Kidney (tissue), 14 donors: ENCODE results near the gene NRSN2. TPM values are rescaled to one million over a fixed set of nuclear protein-coding genes. Genes with fewer than 3 reads are reported as not detected.

ENCODE experiments used
- DNase-seq, 5 donors: peaks; one replicate each; pipeline ENCODE4 v3.0.0-alpha.2; 2013 to 2020
- FAIRE-seq: peaks from 2 replicates; lab custom pipeline; 2012; peaks lifted over from hg19 to GRCh38; lab: Jason Lieb, UNC
- H3K27ac ChIP-seq, 2 donors: one replicate each; pipeline ENCODE4 v1.7.0; 2013; ENCODE audit warnings: low read depth in 2 of 2, low read length in 2 of 2, inconsistent platforms in 1 of 2
- H3K27me3 ChIP-seq: one replicate; pipeline ENCODE4 v1.7.1; 2013; ENCODE audit warnings: low read length, inconsistent platforms; ENCODE audit not compliant: control insufficient read depth, insufficient read depth
- H3K36me3 ChIP-seq, 3 donors: one replicate each; pipeline versions ENCODE4 v1.7.0 to v1.7.1; 2013; ENCODE audit warnings: low read length in 3 of 3, control low read depth in 1 of 3, inconsistent platforms in 1 of 3; ENCODE audit not compliant: insufficient read depth in 3 of 3, control insufficient read depth in 2 of 3
- H3K4me1 ChIP-seq, 3 donors: one replicate each; pipeline versions ENCODE4 v1.7.0 to v1.7.1; 2013; ENCODE audit warnings: low read length in 3 of 3, inconsistent platforms in 1 of 3, low read depth in 1 of 3; ENCODE audit not compliant: control insufficient read depth in 2 of 3, insufficient read depth in 2 of 3
- H3K4me3 ChIP-seq, 3 donors: one replicate each; pipeline versions ENCODE4 v1.7.0 to v1.8.1; 2013; ENCODE audit warnings: low read length in 3 of 3, control low read depth in 1 of 3, inconsistent platforms in 1 of 3
- H3K9ac ChIP-seq, 3 donors: one replicate each; pipeline versions ENCODE4 v1.7.0 to v1.7.1; 2013; ENCODE audit warnings: low read length in 3 of 3, control low read depth in 1 of 3, inconsistent platforms in 1 of 3
- H3K9me3 ChIP-seq, 3 donors: one replicate each; pipeline versions ENCODE4 v1.7.0 to v1.7.1; 2013; ENCODE audit warnings: low read length in 3 of 3, control low read depth in 1 of 3, inconsistent platforms in 1 of 3; ENCODE audit not compliant: control insufficient read depth in 2 of 3, insufficient read depth in 1 of 3
- intact Hi-C: fragments of 100-400 bp; cut with DNase I; formaldehyde crosslinking; loops from one replicate; pipeline ENCODE4 v1.11.1; 2022
- polyA plus RNA-seq: library from polyadenylated mRNA; stranded (reverse); fragments of 350-450 nt; fragmentation: Illumina TruSeq; extraction: RNeasy Lipid Tissue Mini Kit (QIAGEN cat#74804); gene quantifications from one replicate; pipeline ENCODE4 v1.2.3, GENCODE V29; 2014; ENCODE audit warnings: low read depth, low replicate concordance; ENCODE audit not compliant: insufficient read depth
- total RNA-seq: library from RNA; stranded (reverse); fragmentation: NEBNext Ultra II Directional; extraction: Animal tissue kit (Norgen Biotek cat#: 25700); gene quantifications from one replicate; pipeline ENCODE4 v1.2.1, GENCODE V29; 2021
- TF ChIP-seq, protein P1 (sequence below): IDR thresholded peaks from 3 replicates; pipeline ENCODE4 v1.5.1; 2012; ENCODE audit warnings: mild to moderate bottlenecking, moderate library complexity, borderline replicate concordance; ENCODE audit not compliant: insufficient read depth; ENCODE audit errors: extremely low read depth
- donor health status: control.
- donor health status: control.
- donor health status: control.
- donor health status: control.
- donor health status: control.
- donor health status: DM: yes; HTN: yes; CAD: no.
- donor health status: Normal renal cell carcinoma (clear cell type).

NRSN2 gene
- total and polyA plus RNA-seq, 2 donors from 2014 or later, result 48.1 to 50.0 TPM

DNA sequence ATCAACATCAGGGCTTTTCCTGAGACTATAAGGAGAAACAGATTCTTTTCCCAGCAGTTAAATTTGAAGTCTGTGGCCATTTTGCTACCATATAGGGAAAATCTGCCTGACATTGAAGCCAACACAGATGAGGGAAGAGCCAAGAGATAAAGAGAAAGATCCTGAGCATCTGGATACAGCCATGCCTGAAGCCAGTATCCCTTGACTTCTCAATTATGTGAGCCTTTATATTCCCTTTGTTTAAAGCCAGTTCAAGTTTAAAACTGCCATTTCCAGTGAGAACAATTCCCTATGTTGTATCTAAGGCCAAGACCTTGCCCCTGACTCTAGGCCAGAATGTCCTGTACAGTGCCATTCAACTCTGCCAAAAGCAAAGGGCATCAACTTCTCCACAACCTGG, 3.8 kb upstream of the NRSN2 start:
- Histone ChIP-seq H3K27me3 (no peaks in the 10 kb centered on the region), H3K4me1 (peaks cover 0 to 5% (median 3%) of the 10 kb centered on the region in 3 donors), H3K9ac (no peak overlapping the region), H3K4me3 (no peak overlapping the region), H3K36me3 (no peaks in the 10 kb centered on the region), H3K27ac (no peak overlapping the region), H3K9me3 (peaks cover 0 to 6% (median 0%) of the 10 kb centered on the region in 3 donors)
- FAIRE-seq, result no peak
- TF ChIP-seq, protein P1, sequence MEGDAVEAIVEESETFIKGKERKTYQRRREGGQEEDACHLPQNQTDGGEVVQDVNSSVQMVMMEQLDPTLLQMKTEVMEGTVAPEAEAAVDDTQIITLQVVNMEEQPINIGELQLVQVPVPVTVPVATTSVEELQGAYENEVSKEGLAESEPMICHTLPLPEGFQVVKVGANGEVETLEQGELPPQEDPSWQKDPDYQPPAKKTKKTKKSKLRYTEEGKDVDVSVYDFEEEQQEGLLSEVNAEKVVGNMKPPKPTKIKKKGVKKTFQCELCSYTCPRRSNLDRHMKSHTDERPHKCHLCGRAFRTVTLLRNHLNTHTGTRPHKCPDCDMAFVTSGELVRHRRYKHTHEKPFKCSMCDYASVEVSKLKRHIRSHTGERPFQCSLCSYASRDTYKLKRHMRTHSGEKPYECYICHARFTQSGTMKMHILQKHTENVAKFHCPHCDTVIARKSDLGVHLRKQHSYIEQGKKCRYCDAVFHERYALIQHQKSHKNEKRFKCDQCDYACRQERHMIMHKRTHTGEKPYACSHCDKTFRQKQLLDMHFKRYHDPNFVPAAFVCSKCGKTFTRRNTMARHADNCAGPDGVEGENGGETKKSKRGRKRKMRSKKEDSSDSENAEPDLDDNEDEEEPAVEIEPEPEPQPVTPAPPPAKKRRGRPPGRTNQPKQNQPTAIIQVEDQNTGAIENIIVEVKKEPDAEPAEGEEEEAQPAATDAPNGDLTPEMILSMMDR, result no peak
- intact Hi-C loops, result no loop called here
- DNase-seq, result no peak

GRCh38 chr20:346033-346639, 775 bp upstream of the NRSN2 start:
- intact Hi-C loops, result no loop called here
- Histone ChIP-seq H3K9me3 (peaks cover 0 to 6% (median 0%) of the 10 kb centered on the region in 3 donors), H3K27me3 (no peaks in the 10 kb centered on the region), H3K36me3 (no peaks in the 10 kb centered on the region), H3K27ac (peak overlapping the region in 1 of 2 donors; percentile 95), H3K4me3 (peak overlapping the region; percentile 57 to 80 (median 60)), H3K4me1 (peaks cover 0 to 13% (median 10%) of the 10 kb centered on the region in 3 donors), H3K9ac (peak overlapping the region in 2 of 3 donors; percentile 69 to 82)
- TF ChIP-seq, protein P1, result no peak
- DNase-seq (no peak), FAIRE-seq (no peak)

DNA sequence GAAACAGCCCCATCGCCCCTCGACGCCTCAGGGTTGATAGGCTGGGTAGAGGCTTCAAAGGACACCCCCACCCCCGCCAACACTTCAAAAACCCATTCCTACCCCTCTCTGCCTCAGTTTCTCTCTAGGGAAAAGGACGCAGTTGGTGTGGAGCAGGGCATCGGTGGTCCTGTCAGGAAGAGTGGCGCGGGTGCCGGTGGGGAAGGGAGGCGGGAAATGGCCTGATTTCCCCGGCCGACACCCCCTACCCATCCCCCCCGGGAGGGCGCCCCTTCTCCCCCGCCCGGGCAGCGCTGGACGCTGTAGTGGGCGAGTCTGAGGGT, 367 bp downstream of the NRSN2 start:
- Histone ChIP-seq H3K4me3 (peak overlapping the region; percentile 57 to 80 (median 59)), H3K27ac (peak overlapping the region; percentile 95 to 99), H3K4me1 (peaks cover 0 to 13% (median 10%) of the 10 kb centered on the region in 3 donors), H3K36me3 (peaks cover 0 to 4% (median 0%) of the 10 kb centered on the region in 3 donors), H3K9ac (peak overlapping the region; percentile 8 to 69 (median 42)), H3K9me3 (no peaks in the 10 kb centered on the region), H3K27me3 (no peaks in the 10 kb centered on the region)
- TF ChIP-seq, protein P1, result no peak
- intact Hi-C loops, result no loop called here
- DNase-seq (no peak), FAIRE-seq (no peak)
